HepG2 (cell line): ENCODE data around the gene FAM177B. TPM values are rescaled to one million over a fixed set of nuclear protein-coding genes. Genes with fewer than 3 reads are reported as not detected.

Source experiments
- ATAC-seq: fragments of 200-7000 bp; cut with Tn5 transposase; 3 replicates; pipeline ENCODE4 v1.9.1; 2020; ENCODE audit warnings: mild to moderate bottlenecking, moderate library complexity
- BruUV-seq: library from RNA; stranded (reverse); fragments of 400-500 nt; replicated peaks from 2 replicates; lab custom pipeline; 2021; lab: Mats Ljungman, UMichigan
- CTCF ChIA-PET: fragments of 300-600 bp; formaldehyde crosslinking; extraction: SDS; loops from one replicate; lab custom pipeline; 2021; ENCODE audit warnings: low total read pairs, inconsistent platforms, low intra/inter-chr PET ratio; lab: Yijun Ruan, JAX
- POLR2A ChIA-PET: fragments of 350-600 bp; sonication (Branson Sonifier 250); formaldehyde crosslinking; loops from one replicate; lab custom pipeline; 2020; ENCODE audit warnings: antibody characterized with exemption, inconsistent platforms; lab: Yijun Ruan, JAX
- DNase-seq: peaks from one replicate; pipeline ENCODE4 v3.0.0-alpha.2; 2015; ENCODE audit warnings: low spot score
- FAIRE-seq: peaks from 3 replicates; lab custom pipeline; 2011; peaks lifted over from hg19 to GRCh38; lab: Jason Lieb, UNC
- H2AFZ ChIP-seq: one replicate; pipeline ENCODE4 v1.6.1; 2011; ENCODE audit warnings: low read length, inconsistent platforms
- H3K27ac ChIP-seq: fragments of 300-600 bp; 3 replicates; pipeline ENCODE4 v1.8.0; 2011; ENCODE audit warnings: mixed run types, mild to moderate bottlenecking, mixed read lengths, low read length, inconsistent platforms; ENCODE audit not compliant: insufficient read depth; ENCODE audit errors: extremely low read length
- H3K27me3 ChIP-seq, 2 experiments: fragments of 200-600 bp in 1 of 2; 2 replicates in 1 of 2; 3 replicates in 1 of 2; pipeline versions ENCODE4 v1.6.0 to v1.8.0; 2011; ENCODE audit warnings: low read length in 2 of 2, mild to moderate bottlenecking in 2 of 2, moderate library complexity in 2 of 2, inconsistent platforms in 1 of 2; ENCODE audit not compliant: insufficient read depth in 2 of 2, control insufficient read depth in 1 of 2
- H3K36me3 ChIP-seq, 2 experiments: fragments of 200-600 bp in 1 of 2; replicated peaks in 1 of 2; 2 replicates in 1 of 2; 3 replicates in 1 of 2; pipeline versions ENCODE4 v1.5.1 to v1.8.0; 2011; ENCODE audit warnings: low read length in 2 of 2, inconsistent platforms in 1 of 2; ENCODE audit not compliant: insufficient read depth in 2 of 2, control insufficient read depth in 1 of 2
- H3K4me1 ChIP-seq: 2 replicates; pipeline ENCODE4 v1.5.1; 2012; ENCODE audit warnings: low read length, inconsistent platforms; ENCODE audit not compliant: insufficient read depth
- H3K4me2 ChIP-seq: 2 replicates; pipeline ENCODE4 v1.6.0; 2011; ENCODE audit warnings: low read depth, low read length, inconsistent platforms
- H3K4me3 ChIP-seq, 3 experiments: fragments of 200-600 bp in 1 of 3; sonication (generic), shearing (Covaris generic) in 1 of 3; replicated peaks in 1 of 3; 2 replicates each; pipeline ENCODE4 v1.5.1; 2011 to 2016; ENCODE audit warnings: low read length in 3 of 3, inconsistent platforms in 2 of 3, low read depth in 2 of 3, mild to moderate bottlenecking in 2 of 3, control low read depth in 1 of 3, mixed read lengths in 1 of 3; ENCODE audit not compliant: insufficient read depth in 1 of 3
- H3K79me2 ChIP-seq: one replicate; pipeline ENCODE4 v1.6.1; 2011; ENCODE audit warnings: low read length, inconsistent platforms; ENCODE audit not compliant: insufficient read depth
- H3K9ac ChIP-seq: 2 replicates; pipeline ENCODE4 v1.6.0; 2011; ENCODE audit warnings: mild to moderate bottlenecking, low read depth, low read length, inconsistent platforms; ENCODE audit not compliant: insufficient read depth
- H3K9me3 ChIP-seq: 2 replicates; pipeline ENCODE4 v1.5.1; 2012; ENCODE audit warnings: mild to moderate bottlenecking, low read length
- H4K20me1 ChIP-seq: 2 replicates; pipeline ENCODE4 v1.6.0; 2011; ENCODE audit warnings: inconsistent platforms, mild to moderate bottlenecking, low read length, moderate library complexity; ENCODE audit not compliant: insufficient read depth
- DNMT3B ChIP-seq: conservative IDR thresholded peaks from 2 replicates; pipeline ENCODE4 v1.6.1; 2016; ENCODE audit warnings: missing biosample characterization, control low read depth
- FOSL2 ChIP-seq: sonication (generic); formaldehyde crosslinking; IDR thresholded peaks from 2 replicates; pipeline ENCODE4 v1.4.0; 2020; ENCODE audit warnings: missing genetic modification reagents
- HOXA9 ChIP-seq: sonication (generic); formaldehyde crosslinking; IDR thresholded peaks from 2 replicates; pipeline ENCODE4 v1.8.1; 2022; ENCODE audit warnings: missing genetic modification reagents, mild to moderate bottlenecking, moderate library complexity, borderline replicate concordance
- MIER3 ChIP-seq: IDR thresholded peaks from 2 replicates; pipeline ENCODE4 v1.6.1; 2016; ENCODE audit warnings: missing compliant biosample characterization, borderline replicate concordance
- PHB2 ChIP-seq: fragments of 450-650 bp; IDR thresholded peaks from 2 replicates; pipeline ENCODE4 v1.6.1; 2018; ENCODE audit not compliant: partially characterized antibody
- SIN3B ChIP-seq: fragments of 150-350 bp; IDR thresholded peaks from 2 replicates; pipeline ENCODE4 v1.6.1; 2014; ENCODE audit warnings: low read length
- SMARCE1 ChIP-seq: fragments of 450-650 bp; IDR thresholded peaks from 2 replicates; pipeline ENCODE4 v1.6.1; 2017; ENCODE audit warnings: borderline replicate concordance
- TEAD2 ChIP-seq: sonication (generic); formaldehyde crosslinking; IDR thresholded peaks from 2 replicates; pipeline ENCODE4 v1.9.0; 2021; ENCODE audit warnings: missing genetic modification reagents
- ZBTB20 ChIP-seq: sonication (generic); formaldehyde crosslinking; IDR thresholded peaks from 2 replicates; pipeline ENCODE4 v1.8.1; 2023; ENCODE audit warnings: missing genetic modification reagents, low read depth, mild to moderate bottlenecking, borderline replicate concordance
- ZNF230 ChIP-seq: sonication (generic); formaldehyde crosslinking; IDR thresholded peaks from 2 replicates; pipeline ENCODE4 v1.4.0; 2020; ENCODE audit warnings: mild to moderate bottlenecking, missing genetic modification reagents
- ZNF33B ChIP-seq: sonication (generic); formaldehyde crosslinking; IDR thresholded peaks from 2 replicates; pipeline ENCODE4 v1.5.1; 2020; ENCODE audit warnings: mild to moderate bottlenecking, missing genetic modification reagents
- ZNF562 ChIP-seq: sonication (generic); formaldehyde crosslinking; IDR thresholded peaks from 2 replicates; pipeline ENCODE4 v1.8.0; 2022; ENCODE audit warnings: missing genetic modification reagents, borderline replicate concordance
- ZSCAN30 ChIP-seq: sonication (generic); formaldehyde crosslinking; IDR thresholded peaks from 2 replicates; pipeline ENCODE4 v1.5.0; 2020; ENCODE audit warnings: mild to moderate bottlenecking, missing genetic modification reagents
- WGBS: methylation state at CpG from one replicate; pipeline ENCODE4 v1.1.6; 2017; ENCODE audit warnings: low lambda C conversion rate; 5-methylcytosine and 5-hydroxymethylcytosine counted together
- in situ Hi-C: cut with HindIII; loops from 2 replicates; pipeline ENCODE4 v1.10.0; 2017; ENCODE audit warnings: low pct_unique_long_range_greater_than_20kb; ENCODE audit not compliant: extremely low pct_ligation_motif_present
- intact Hi-C: fragments of 100-400 bp; cut with micrococcal nuclease; formaldehyde crosslinking; loops from one replicate; pipeline ENCODE4 v1.10.0; 2022; ENCODE audit not compliant: unreplicated experiment
- polyA plus RNA-seq, 8 experiments: library from polyadenylated mRNA; depleted of rRNA in 3 of 8; stranded (reverse) in 7 of 8; unstranded in 1 of 8; fragments of >200 nt; fragmentation: Illumina TruSeq in 4 of 8; extraction: Trizol in 4 of 8; gene quantifications; 2 replicates each; pipeline versions ENCODE4 v1.2.1 to v1.2.3, GENCODE V29; 2011 to 2016; ENCODE audit warnings: low read depth in 4 of 8, missing spikeins in 1 of 8, mixed read lengths in 1 of 8; ENCODE audit not compliant: insufficient read depth in 1 of 8
- total RNA-seq, 5 experiments: library from RNA; depleted of rRNA; stranded (reverse); fragments of >200 nt; fragmentation: Illumina TruSeq; extraction: Trizol; gene quantifications; 2 replicates each; pipeline ENCODE4 v1.2.3, GENCODE V29; 2016; ENCODE audit warnings: low read depth in 1 of 5
- TF ChIP-seq, protein P1 (sequence below): sonication (generic); formaldehyde crosslinking; IDR thresholded peaks from 2 replicates; pipeline ENCODE4 v1.5.1; 2020; ENCODE audit warnings: mild to moderate bottlenecking, missing genetic modification reagents, moderate library complexity
- TF ChIP-seq, protein P2 (sequence below): sonication (generic); formaldehyde crosslinking; IDR thresholded peaks from 2 replicates; pipeline ENCODE4 v1.4.0; 2020; ENCODE audit warnings: mild to moderate bottlenecking, missing genetic modification reagents

Gene FAM177B
- total and polyA plus RNA-seq, 2 of the 13 experiments (the other 11 are each of a cell fraction or from before 2014, with no cell fraction given): 0.05 TPM; not detected in 1

DNA sequence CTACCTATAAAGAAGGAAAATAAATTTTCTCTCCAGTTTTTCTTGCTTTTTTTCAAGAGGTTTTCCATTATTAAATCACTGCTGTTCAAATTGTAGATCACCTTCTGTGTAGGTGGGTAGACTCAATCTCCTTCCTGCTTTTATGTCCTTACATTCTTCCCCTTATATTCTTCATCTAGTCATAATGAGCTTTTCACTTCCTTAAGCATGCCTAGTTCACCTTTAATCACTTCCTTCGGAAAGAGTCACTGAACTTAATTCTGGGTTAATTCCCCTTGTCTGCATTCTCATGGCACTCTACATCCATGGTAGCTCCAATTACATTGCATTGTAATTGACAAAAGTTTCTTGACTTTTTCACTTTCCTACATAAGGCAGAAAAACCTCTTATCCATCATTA lies 6.1 kb upstream of the FAM177B start:
- FAIRE-seq (no peak), ATAC-seq (no peak), DNase-seq (no peak)
- CTCF ChIA-PET: no interaction called here
- H3K9me3 ChIP-seq: no peaks in the 10 kb centered on the region
- no peak overlapping the region for H3K27ac ChIP-seq
- in situ Hi-C loops: no loop called here
- H3K36me3 ChIP-seq: peaks cover 5 to 76% of the 10 kb centered on the region in 2 experiments
- TF ChIP-seq ZBTB20 (CRISPR knock-in tag) (no peak), TEAD2 (CRISPR knock-in tag) (no peak), ZNF562 (CRISPR knock-in tag) (no peak), FOSL2 (CRISPR knock-in tag) (no peak), PHB2 (no peak), MIER3 (no peak), HOXA9 (no peak), SIN3B (no peak), ZSCAN30 (CRISPR knock-in tag) (no peak), SMARCE1 (no peak), ZNF33B (no peak), DNMT3B (no peak), ZNF230 (CRISPR knock-in tag) (no peak)
- TF ChIP-seq, protein P1, sequence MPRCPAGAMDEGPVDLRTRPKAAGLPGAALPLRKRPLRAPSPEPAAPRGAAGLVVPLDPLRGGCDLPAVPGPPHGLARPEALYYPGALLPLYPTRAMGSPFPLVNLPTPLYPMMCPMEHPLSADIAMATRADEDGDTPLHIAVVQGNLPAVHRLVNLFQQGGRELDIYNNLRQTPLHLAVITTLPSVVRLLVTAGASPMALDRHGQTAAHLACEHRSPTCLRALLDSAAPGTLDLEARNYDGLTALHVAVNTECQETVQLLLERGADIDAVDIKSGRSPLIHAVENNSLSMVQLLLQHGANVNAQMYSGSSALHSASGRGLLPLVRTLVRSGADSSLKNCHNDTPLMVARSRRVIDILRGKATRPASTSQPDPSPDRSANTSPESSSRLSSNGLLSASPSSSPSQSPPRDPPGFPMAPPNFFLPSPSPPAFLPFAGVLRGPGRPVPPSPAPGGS (CRISPR knock-in tag): no peak
- TF ChIP-seq, protein P2, sequence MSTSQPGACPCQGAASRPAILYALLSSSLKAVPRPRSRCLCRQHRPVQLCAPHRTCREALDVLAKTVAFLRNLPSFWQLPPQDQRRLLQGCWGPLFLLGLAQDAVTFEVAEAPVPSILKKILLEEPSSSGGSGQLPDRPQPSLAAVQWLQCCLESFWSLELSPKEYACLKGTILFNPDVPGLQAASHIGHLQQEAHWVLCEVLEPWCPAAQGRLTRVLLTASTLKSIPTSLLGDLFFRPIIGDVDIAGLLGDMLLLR (CRISPR knock-in tag): no peak
- no peak overlapping the region for H3K4me3 ChIP-seq
- H3K79me2 ChIP-seq: no peaks in the 10 kb centered on the region
- intact Hi-C loops: no loop called here
- H3K4me1 ChIP-seq: no peaks in the 10 kb centered on the region
- H4K20me1 ChIP-seq: no peaks in the 10 kb centered on the region
- no TSS peak for BruUV-seq
- no peak overlapping the region for H3K9ac ChIP-seq
- POLR2A ChIA-PET: no interaction called here
- 97% methylated on average over 1 of the region's 1 CpG for WGBS
- no peak overlapping the region for H2AFZ ChIP-seq
- no peak overlapping the region for H3K4me2 ChIP-seq
- no peaks in the 10 kb centered on the region for H3K27me3 ChIP-seq
